HuH-7 (cell line): ENCODE results near the gene ZP3.
"Not testable (repeated sequence)": the region's sequence is repeated elsewhere in the genome, so short reads cannot be mapped to it uniquely, and the experiment has no call there.

Experiments
- DNase-seq: peaks from one replicate; pipeline ENCODE4 v3.0.0; 2011; ENCODE audit warnings: low spot score

ZP3 gene

GRCh38 chr7:76424413-76425111 is at the start of gene ZP3:
ZP3 (plus strand) TSS chr7:76424950; CDS start chr7:76424965, 15 bp downstream.
- no peak for DNase-seq

GRCh38 chr7:76375251-76375650 is 49.5 kb upstream of the ZP3 start:
- DNase-seq: no peak

- DNase-seq: no peak
These were observed 47.4 kb upstream of the ZP3 start for GRCh38 chr7:76377186-76377918.

GRCh38 chr7:76380623-76380966 is 44.2 kb upstream of the ZP3 start:
- no peak for DNase-seq

- DNase-seq: no peak
These were observed 42.9 kb upstream of the ZP3 start for GRCh38 chr7:76381814-76382213.

GRCh38 chr7:76383089-76383944 is 41.4 kb upstream of the ZP3 start:
- no peak for DNase-seq

- DNase-seq: no peak
These were observed 38.0 kb upstream of the ZP3 start for GRCh38 chr7:76386691-76387260.

GRCh38 chr7:76387789-76388188 is 37.0 kb upstream of the ZP3 start:
- not testable (repeated sequence) for DNase-seq

GRCh38 chr7:76390092-76390491 is 34.7 kb upstream of the ZP3 start:
- no peak for DNase-seq

- no peak for DNase-seq
These were observed 32.1 kb upstream of the ZP3 start for GRCh38 chr7:76392531-76393115.

- peak; percentile 95 for DNase-seq
These were observed 31.4 kb upstream of the ZP3 start for GRCh38 chr7:76393116-76394031.

GRCh38 chr7:76394957-76395356 is 29.8 kb upstream of the ZP3 start:
- no peak for DNase-seq

- DNase-seq: not testable (repeated sequence)
These were observed 29.2 kb upstream of the ZP3 start for GRCh38 chr7:76395605-76395964.

GRCh38 chr7:76395965-76396726 is 28.6 kb upstream of the ZP3 start:
- DNase-seq: no peak

GRCh38 chr7:76396864-76397263 is 27.9 kb upstream of the ZP3 start:
- DNase-seq: no peak

- no peak for DNase-seq
These were observed 27.2 kb upstream of the ZP3 start for GRCh38 chr7:76397409-76398183.

GRCh38 chr7:76400248-76400647 is 24.5 kb upstream of the ZP3 start:
- no peak for DNase-seq

GRCh38 chr7:76403097-76403496 is 21.7 kb upstream of the ZP3 start:
- DNase-seq: not testable (repeated sequence)

- DNase-seq: no peak
These were observed 20.8 kb upstream of the ZP3 start for GRCh38 chr7:76403780-76404494.
